Muscle of leg (tissue), 11 donors: ENCODE results near the gene SETBP1. TPM values are rescaled to one million over a fixed set of nuclear protein-coding genes. Genes with fewer than 3 reads are reported as not detected.

Experiments
- DNase-seq: peaks from one replicate; pipeline ENCODE4 v3.0.0; 2013
- H3K27ac ChIP-seq: one replicate; pipeline ENCODE4 v1.5.1; 2013; ENCODE audit warnings: mild to moderate bottlenecking, low read length, control low read depth
- H3K27me3 ChIP-seq: one replicate; pipeline ENCODE4 v1.6.1; 2013; ENCODE audit warnings: low read length; ENCODE audit not compliant: control insufficient read depth, insufficient read depth
- H3K36me3 ChIP-seq: one replicate; pipeline ENCODE4 v1.6.1; 2013; ENCODE audit warnings: low read length; ENCODE audit not compliant: control insufficient read depth, insufficient read depth
- H3K4me1 ChIP-seq: one replicate; pipeline ENCODE4 v1.6.1; 2013; ENCODE audit warnings: low read length; ENCODE audit not compliant: control insufficient read depth, insufficient read depth
- H3K4me3 ChIP-seq: one replicate; pipeline ENCODE4 v1.5.1; 2013; ENCODE audit warnings: low read length, control low read depth
- H3K9me3 ChIP-seq: replicated peaks from 2 replicates; pipeline ENCODE4 v1.6.1; 2013; ENCODE audit warnings: low read depth, low read length; ENCODE audit not compliant: control insufficient read depth
- WGBS: methylation state at CpG from one replicate; pipeline ENCODE4 v1.1.5; 2013; ENCODE audit warnings: missing lambda C conversion rate; ENCODE audit not compliant: insufficient coverage; 5-methylcytosine and 5-hydroxymethylcytosine counted together
- polyA plus RNA-seq, 8 donors: library from polyadenylated mRNA; unstranded; fragments of 120-200 nt; gene quantifications; one replicate each; pipeline versions ENCODE4 v1.2.1 to v1.2.3, GENCODE V29; 2013; ENCODE audit warnings: inconsistent platforms in 1 of 8, low replicate concordance in 1 of 8; ENCODE audit not compliant: insufficient read length in 8 of 8, insufficient read depth in 1 of 8
- total RNA-seq: library from RNA; stranded (reverse); fragments of 120-200 nt; gene quantifications from one replicate; pipeline ENCODE4 v1.2.4, GENCODE V29; 2013

SETBP1 gene
- total and polyA plus RNA-seq, 9 donors = 11.0 to 20.5 (median 16.8) TPM

GRCh38 chr18:44955825-44956224 is 275.1 kb downstream of the SETBP1 start:
- Histone ChIP-seq H3K4me1 (no peaks in the 10 kb centered on the region), H3K36me3 (peaks cover 20% of the 10 kb centered on the region), H3K4me3 (no peak overlapping the region), H3K9me3 (no peaks in the 10 kb centered on the region), H3K27me3 (no peaks in the 10 kb centered on the region), H3K27ac (no peak overlapping the region)
- WGBS = 100% methylated on average over 1 of the region's 1 CpG
- DNase-seq = no peak

GRCh38 chr18:44957025-44957424 is 276.3 kb downstream of the SETBP1 start:
- peaks cover 17% of the 10 kb centered on the region for H3K36me3 ChIP-seq
- no peak overlapping the region for H3K4me3 ChIP-seq
- no peaks in the 10 kb centered on the region for H3K9me3 ChIP-seq
- DNase-seq = no peak
- no peaks in the 10 kb centered on the region for H3K4me1 ChIP-seq
- no peak overlapping the region for H3K27ac ChIP-seq
- WGBS = no CpG with 5 or more reads among the region's 1 CpG
- H3K27me3 ChIP-seq = no peaks in the 10 kb centered on the region

- no peak overlapping the region for H3K27ac ChIP-seq
- DNase-seq = no peak
- no peaks in the 10 kb centered on the region for H3K9me3 ChIP-seq
- no peaks in the 10 kb centered on the region for H3K4me1 ChIP-seq
- H3K27me3 ChIP-seq = no peaks in the 10 kb centered on the region
- peaks cover 13% of the 10 kb centered on the region for H3K36me3 ChIP-seq
- no CpG with 5 or more reads among the region's 2 CpGs for WGBS
- no peak overlapping the region for H3K4me3 ChIP-seq
Measured at GRCh38 chr18:44957461-44957860, 276.8 kb downstream of the SETBP1 start.

- no peaks in the 10 kb centered on the region for H3K9me3 ChIP-seq
- no peak overlapping the region for H3K27ac ChIP-seq
- peaks cover 8% of the 10 kb centered on the region for H3K36me3 ChIP-seq
- no peaks in the 10 kb centered on the region for H3K4me1 ChIP-seq
- no CpG with 5 or more reads among the region's 1 CpG for WGBS
- no peak overlapping the region for H3K4me3 ChIP-seq
- no peaks in the 10 kb centered on the region for H3K27me3 ChIP-seq
- DNase-seq = no peak
Measured at GRCh38 chr18:44958040-44958439, 277.4 kb downstream of the SETBP1 start.

GRCh38 chr18:44958455-44958854 is 277.8 kb downstream of the SETBP1 start:
- Histone ChIP-seq H3K27me3 (no peaks in the 10 kb centered on the region), H3K4me3 (no peak overlapping the region), H3K27ac (no peak overlapping the region), H3K36me3 (peaks cover 4% of the 10 kb centered on the region), H3K4me1 (no peaks in the 10 kb centered on the region), H3K9me3 (no peaks in the 10 kb centered on the region)
- DNase-seq = no peak

GRCh38 chr18:44959013-44959412 is 278.3 kb downstream of the SETBP1 start:
- H3K27ac ChIP-seq = no peak overlapping the region
- no peaks in the 10 kb centered on the region for H3K27me3 ChIP-seq
- no peak for DNase-seq
- H3K36me3 ChIP-seq = peaks cover 4% of the 10 kb centered on the region
- WGBS = no CpG with 5 or more reads among the region's 2 CpGs
- no peaks in the 10 kb centered on the region for H3K9me3 ChIP-seq
- H3K4me1 ChIP-seq = no peaks in the 10 kb centered on the region
- H3K4me3 ChIP-seq = no peak overlapping the region

- WGBS = 100% methylated on average over 1 of the region's 2 CpGs
- DNase-seq = no peak
- Histone ChIP-seq H3K4me1 (no peaks in the 10 kb centered on the region), H3K9me3 (no peaks in the 10 kb centered on the region), H3K4me3 (no peak overlapping the region), H3K36me3 (peaks cover 4% of the 10 kb centered on the region), H3K27ac (no peak overlapping the region), H3K27me3 (no peaks in the 10 kb centered on the region)
Measured at GRCh38 chr18:44960580-44960979, 279.9 kb downstream of the SETBP1 start.

- H3K9me3 ChIP-seq = no peaks in the 10 kb centered on the region
- DNase-seq = no peak
- no peaks in the 10 kb centered on the region for H3K27me3 ChIP-seq
- no peaks in the 10 kb centered on the region for H3K4me1 ChIP-seq
- WGBS = 100% methylated on average over 1 of the region's 3 CpGs
- H3K4me3 ChIP-seq = no peak overlapping the region
- H3K36me3 ChIP-seq = peaks cover 4% of the 10 kb centered on the region
- H3K27ac ChIP-seq = no peak overlapping the region
Measured at GRCh38 chr18:44961288-44961995, 280.8 kb downstream of the SETBP1 start.

- H3K27ac ChIP-seq = no peak overlapping the region
- no peak for DNase-seq
- H3K4me1 ChIP-seq = no peaks in the 10 kb centered on the region
- no peaks in the 10 kb centered on the region for H3K27me3 ChIP-seq
- WGBS = 79% methylated on average over 1 of the region's 1 CpG
- H3K4me3 ChIP-seq = no peak overlapping the region
- H3K9me3 ChIP-seq = no peaks in the 10 kb centered on the region
- H3K36me3 ChIP-seq = no peaks in the 10 kb centered on the region
Measured at GRCh38 chr18:44967599-44967998, 286.9 kb downstream of the SETBP1 start.

GRCh38 chr18:44968336-44968735 is 287.6 kb downstream of the SETBP1 start:
- Histone ChIP-seq H3K36me3 (no peaks in the 10 kb centered on the region), H3K4me3 (no peak overlapping the region), H3K9me3 (no peaks in the 10 kb centered on the region), H3K27me3 (no peaks in the 10 kb centered on the region), H3K4me1 (no peaks in the 10 kb centered on the region), H3K27ac (no peak overlapping the region)
- DNase-seq = no peak
- 63% methylated on average over 2 of the region's 2 CpGs for WGBS
